Pancreas (tissue), 10 donors: ENCODE results near the gene GASK1A. TPM values are rescaled to one million over a fixed set of nuclear protein-coding genes. Genes with fewer than 3 reads are reported as not detected.

Source experiments
- ATAC-seq, 4 donors: fragments of 200-7000 bp; cut with Tn5 transposase; one replicate each; pipeline versions ENCODE4 v1.8.0 to v1.9.1; 2020; ENCODE audit warnings: mild to moderate bottlenecking in 4 of 4, moderate library complexity in 4 of 4
- DNase-seq, 6 donors: peaks; one replicate each; pipeline ENCODE4 v3.0.0-alpha.2; 2020
- FAIRE-seq: peaks from 2 replicates; lab custom pipeline; 2012; peaks lifted over from hg19 to GRCh38; lab: Jason Lieb, UNC
- H3K27ac ChIP-seq, 4 donors: fragments of 200-600 bp; sonication (generic); 1 replicate in 3 of 4; 2 replicates in 1 of 4; pipeline versions ENCODE4 v1.5.0 to v1.8.0; 2020
- H3K27me3 ChIP-seq, 4 donors: fragments of 200-600 bp; one replicate each; pipeline ENCODE4 v1.8.0; 2021
- H3K36me3 ChIP-seq, 3 donors: fragments of 200-600 bp; sonication (generic) in 1 of 3; one replicate each; pipeline versions ENCODE4 v1.5.0 to v1.8.0; 2020 to 2021
- H3K4me1 ChIP-seq, 3 donors: fragments of 200-600 bp; one replicate each; pipeline ENCODE4 v1.8.0; 2021
- H3K4me3 ChIP-seq, 4 donors: fragments of 200-600 bp; sonication (generic) in 2 of 4; one replicate each; pipeline versions ENCODE4 v1.5.0 to v1.8.0; 2020 to 2021
- H3K9me3 ChIP-seq, 4 donors: fragments of 200-600 bp; one replicate each; pipeline ENCODE4 v1.8.0; 2021
- CTCF ChIP-seq, 4 donors: fragments of 200-600 bp; sonication (generic) in 3 of 4; IDR thresholded peaks; one replicate each; pipeline versions ENCODE4 v1.5.0 to v1.8.0; 2021; ENCODE audit warnings: antibody characterized with exemption in 4 of 4
- WGBS, 2 donors: extraction: QIAGEN DNeasy Blood & Tissue Kit; methylation state at CpG; one replicate each; pipeline ENCODE4 v1.1.7; 2013; 5-methylcytosine and 5-hydroxymethylcytosine counted together
- intact Hi-C, 3 donors: fragments of 100-400 bp; cut with DNase I; formaldehyde crosslinking; loops; one replicate each; pipeline versions ENCODE4 v1.11.1 to v1.14.2; 2022
- polyA plus RNA-seq, 2 donors: library from polyadenylated mRNA; stranded (reverse); fragments of 200-250 nt; gene quantifications; one replicate each; pipeline ENCODE4 v1.2.3, GENCODE V29; 2013
- total RNA-seq, 6 donors: library from RNA; stranded (reverse); fragmentation: NEBNext Ultra II Directional in 4 of 6; extraction: Animal tissue kit (Norgen Biotek cat#: 25700) in 4 of 6; gene quantifications; one replicate each; pipeline versions ENCODE4 v1.2.1 to v1.2.4, GENCODE V29; 2021 to 2023
- donor health status: healthy with polysubstance abuse.
- donor health status: DM: no; HTN: no; CAD: no; lungs with moderate emphysema.
- donor health status: DM: no; HTN: no; CAD: no.
- donor health status: control.
- donor health status: control.
- donor health status: Bipolar disorder and iron deficiency.
- donor health status: DM: yes; HTN: yes; CAD: no.
- donor health status: DM: no; HTN: no; CAD: no.
- donor health status: DM: no; HTN: no; CAD: no.
- donor health status: DM: yes; HTN: yes; CAD: no.

GASK1A gene
- total and polyA plus RNA-seq, 8 donors = 1.2 to 5.8 (median 1.8) TPM

- FAIRE-seq = no peak
- no peaks in the 10 kb centered on the region for H3K36me3 ChIP-seq
- ATAC-seq = no peak
- H3K4me1 ChIP-seq = no peaks in the 10 kb centered on the region
- no peak overlapping the region for H3K4me3 ChIP-seq
- intact Hi-C loops = loop anchor here in 2 of 3 donors (10.0 kb wide), 1 partner anchor 195 kb away; no protein-coding TSS in a partner anchor
- DNase-seq = no peak
- TF ChIP-seq CTCF (IDR thresholded peaks at IDR 0.05) = no peak
- no peaks in the 10 kb centered on the region for H3K9me3 ChIP-seq
- H3K27ac ChIP-seq = no peak overlapping the region
- 42 to 45% methylated on average over 5 of the region's 5 CpGs for WGBS, 2 donors
- H3K27me3 ChIP-seq = no peaks in the 10 kb centered on the region
Observed at GRCh38 chr3:42960282-42960681, 18.8 kb upstream of the GASK1A start.

GRCh38 chr3:42960786-42961185 lies 18.3 kb upstream of the GASK1A start:
- no peak overlapping the region for H3K4me3 ChIP-seq
- intact Hi-C loops = loop anchor here in 2 of 3 donors (10.0 kb wide), 1 partner anchor 194 kb away; no protein-coding TSS in a partner anchor
- TF ChIP-seq CTCF (IDR thresholded peaks at IDR 0.05) = no peak
- no peaks in the 10 kb centered on the region for H3K36me3 ChIP-seq
- FAIRE-seq (no peak), DNase-seq (no peak), ATAC-seq (no peak)
- H3K27me3 ChIP-seq = no peaks in the 10 kb centered on the region
- H3K9me3 ChIP-seq = no peaks in the 10 kb centered on the region
- H3K27ac ChIP-seq = no peak overlapping the region
- 85 to 86% methylated on average over 1 of the region's 1 CpG for WGBS, 2 donors
- H3K4me1 ChIP-seq = no peaks in the 10 kb centered on the region

DNA sequence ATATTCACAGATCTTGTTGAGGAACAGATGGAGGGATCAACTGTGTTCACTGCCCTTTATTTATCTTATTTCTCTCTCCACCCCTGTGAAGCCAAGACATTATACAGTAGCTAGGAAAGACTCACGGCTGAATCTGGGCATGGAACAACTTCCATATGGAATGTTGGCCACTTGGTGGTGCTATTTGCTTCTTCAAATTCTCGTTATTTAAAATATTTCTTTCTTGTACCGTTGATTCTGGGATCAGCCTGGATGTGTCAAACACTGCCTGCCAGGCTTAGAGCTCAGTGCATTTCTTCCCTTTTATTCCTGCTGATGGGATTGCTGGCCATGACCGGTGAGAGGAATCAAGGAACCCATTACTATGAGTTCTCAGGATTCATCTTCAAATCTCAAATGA lies 17.5 kb upstream of the GASK1A start:
- Histone ChIP-seq H3K27me3 (no peaks in the 10 kb centered on the region), H3K4me3 (no peak overlapping the region), H3K27ac (no peak overlapping the region), H3K9me3 (no peaks in the 10 kb centered on the region), H3K36me3 (no peaks in the 10 kb centered on the region), H3K4me1 (no peaks in the 10 kb centered on the region)
- peak in 1 of 6 donors; percentile 50 for DNase-seq
- TF ChIP-seq CTCF (IDR thresholded peaks at IDR 0.05) = peak; percentile 31 to 59 (median 42)
- intact Hi-C loops = loop anchor here in 2 of 3 donors (10.0 kb wide), 1 partner anchor 193 kb away; no protein-coding TSS in a partner anchor
- peak; percentile 56 to 81 (median 79) for ATAC-seq
- WGBS, 2 donors = 4 to 6% methylated on average over 4 of the region's 4 CpGs
- FAIRE-seq = peak; percentile 79

DNA sequence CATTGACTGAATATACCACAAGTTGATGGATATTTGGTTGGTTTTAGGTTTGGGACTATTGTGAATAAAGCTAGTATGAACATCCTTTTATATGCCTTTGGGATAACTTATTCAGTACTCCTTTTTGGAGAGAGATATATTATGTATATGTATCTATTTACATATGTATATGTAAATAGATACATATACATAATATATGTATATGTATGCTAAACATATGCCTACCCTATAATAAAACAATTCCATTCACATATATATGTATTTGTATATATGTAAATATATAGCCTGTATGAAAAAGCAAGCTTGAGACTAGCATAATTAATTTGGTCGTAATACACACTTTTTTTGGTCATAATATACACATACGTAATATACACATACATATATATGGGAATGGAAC lies 15.8 kb upstream of the GASK1A start:
- Histone ChIP-seq H3K27me3 (no peaks in the 10 kb centered on the region), H3K4me1 (no peaks in the 10 kb centered on the region), H3K4me3 (no peak overlapping the region), H3K27ac (no peak overlapping the region), H3K9me3 (no peaks in the 10 kb centered on the region), H3K36me3 (no peaks in the 10 kb centered on the region)
- no peak for TF ChIP-seq CTCF (IDR thresholded peaks at IDR 0.05)
- DNase-seq = no peak
- intact Hi-C loops = loop anchor here in 2 of 3 donors (10.0 kb wide), 1 partner anchor 192 kb away; no protein-coding TSS in a partner anchor
- 59 to 64% methylated on average over 2 of the region's 2 CpGs for WGBS, 2 donors
- no peak for FAIRE-seq
- ATAC-seq = no peak

DNA sequence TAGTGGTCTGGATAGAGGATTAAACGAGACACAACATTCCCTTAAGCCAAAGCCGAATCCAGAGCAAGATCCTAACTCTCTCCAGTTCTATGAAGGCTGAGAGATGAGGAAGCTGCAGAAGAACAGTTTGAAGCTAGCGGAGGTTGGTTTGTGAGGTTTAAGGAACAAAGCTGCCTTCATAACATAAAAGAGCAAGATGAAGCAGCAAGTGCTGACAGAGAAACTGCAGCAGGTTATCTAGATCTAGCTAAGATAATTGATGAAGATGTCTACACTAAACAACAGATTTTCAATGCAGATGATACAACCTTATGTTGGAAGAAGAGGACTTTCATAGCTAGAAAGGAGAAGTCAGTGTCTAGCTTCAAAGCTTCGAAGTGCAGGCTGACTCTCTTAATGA lies 14.8 kb upstream of the GASK1A start:
- no peaks in the 10 kb centered on the region for H3K27me3 ChIP-seq
- H3K27ac ChIP-seq = no peak overlapping the region
- H3K36me3 ChIP-seq = no peaks in the 10 kb centered on the region
- no peak for FAIRE-seq
- intact Hi-C loops = loop anchor here in 2 of 3 donors (10.0 kb wide), 1 partner anchor 191 kb away; no protein-coding TSS in a partner anchor
- DNase-seq = no peak
- no peaks in the 10 kb centered on the region for H3K4me1 ChIP-seq
- WGBS, 2 donors = 79 to 86% methylated on average over 4 of the region's 4 CpGs
- no peak for ATAC-seq
- no peak overlapping the region for H3K4me3 ChIP-seq
- H3K9me3 ChIP-seq = no peaks in the 10 kb centered on the region
- TF ChIP-seq CTCF (IDR thresholded peaks at IDR 0.05) = no peak
